ENCODE measurements around the gene KIF24. TPM values are rescaled to one million over a fixed set of nuclear protein-coding genes. Genes with fewer than 3 reads are reported as not detected.
"Not testable (repeated sequence)": the region's sequence is repeated elsewhere in the genome, so short reads cannot be mapped to it uniquely, and the experiment has no call there.

Gene KIF24
- polyA plus RNA-seq, 1 experiment, result 0.77 TPM

- ChIA-PET CTCF (no interaction called here), POLR2A (no interaction called here)
- Histone ChIP-seq H3K27ac (ENCODE audit: low read depth, low read length) (no peak overlapping the region), H3K9me3 (ENCODE audit: control insufficient read depth, insufficient read depth, low read length) (no peaks in the 10 kb centered on the region; the same call in 1 of the 2 replicates), H3K27me3 (ENCODE audit: control insufficient read depth, insufficient read depth, low read length) (peaks cover 4% of the 10 kb centered on the region), H3K4me3 (ENCODE audit: low read depth, low read length) (no peak overlapping the region)
- TF ChIP-seq, protein P1, sequence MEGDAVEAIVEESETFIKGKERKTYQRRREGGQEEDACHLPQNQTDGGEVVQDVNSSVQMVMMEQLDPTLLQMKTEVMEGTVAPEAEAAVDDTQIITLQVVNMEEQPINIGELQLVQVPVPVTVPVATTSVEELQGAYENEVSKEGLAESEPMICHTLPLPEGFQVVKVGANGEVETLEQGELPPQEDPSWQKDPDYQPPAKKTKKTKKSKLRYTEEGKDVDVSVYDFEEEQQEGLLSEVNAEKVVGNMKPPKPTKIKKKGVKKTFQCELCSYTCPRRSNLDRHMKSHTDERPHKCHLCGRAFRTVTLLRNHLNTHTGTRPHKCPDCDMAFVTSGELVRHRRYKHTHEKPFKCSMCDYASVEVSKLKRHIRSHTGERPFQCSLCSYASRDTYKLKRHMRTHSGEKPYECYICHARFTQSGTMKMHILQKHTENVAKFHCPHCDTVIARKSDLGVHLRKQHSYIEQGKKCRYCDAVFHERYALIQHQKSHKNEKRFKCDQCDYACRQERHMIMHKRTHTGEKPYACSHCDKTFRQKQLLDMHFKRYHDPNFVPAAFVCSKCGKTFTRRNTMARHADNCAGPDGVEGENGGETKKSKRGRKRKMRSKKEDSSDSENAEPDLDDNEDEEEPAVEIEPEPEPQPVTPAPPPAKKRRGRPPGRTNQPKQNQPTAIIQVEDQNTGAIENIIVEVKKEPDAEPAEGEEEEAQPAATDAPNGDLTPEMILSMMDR (IDR thresholded peaks at IDR 0.05; ENCODE audit: low read depth, low read length), result no peak
- no peak for DNase-seq (ENCODE audit: low read depth, low spot score)
Measured at GRCh38 chr9:34362614-34363214, 33.6 kb upstream of the KIF24 start.

- H3K27me3 ChIP-seq (ENCODE audit: control insufficient read depth, insufficient read depth, low read length); H3K27ac ChIP-seq (ENCODE audit: low read depth, low read length); DNase-seq (ENCODE audit: low read depth, low spot score); POLR2A ChIA-PET; H3K9me3 ChIP-seq (ENCODE audit: control insufficient read depth, insufficient read depth, low read length); H3K4me3 ChIP-seq (ENCODE audit: low read depth, low read length): not testable (repeated sequence)
- CTCF ChIA-PET, result interaction anchor here (0.6 kb wide), 1 partner anchor 51 kb away, joined by 3 read pairs; no protein-coding TSS in a partner anchor
Measured at GRCh38 chr9:34352957-34353356, 23.9 kb upstream of the KIF24 start.

DNA sequence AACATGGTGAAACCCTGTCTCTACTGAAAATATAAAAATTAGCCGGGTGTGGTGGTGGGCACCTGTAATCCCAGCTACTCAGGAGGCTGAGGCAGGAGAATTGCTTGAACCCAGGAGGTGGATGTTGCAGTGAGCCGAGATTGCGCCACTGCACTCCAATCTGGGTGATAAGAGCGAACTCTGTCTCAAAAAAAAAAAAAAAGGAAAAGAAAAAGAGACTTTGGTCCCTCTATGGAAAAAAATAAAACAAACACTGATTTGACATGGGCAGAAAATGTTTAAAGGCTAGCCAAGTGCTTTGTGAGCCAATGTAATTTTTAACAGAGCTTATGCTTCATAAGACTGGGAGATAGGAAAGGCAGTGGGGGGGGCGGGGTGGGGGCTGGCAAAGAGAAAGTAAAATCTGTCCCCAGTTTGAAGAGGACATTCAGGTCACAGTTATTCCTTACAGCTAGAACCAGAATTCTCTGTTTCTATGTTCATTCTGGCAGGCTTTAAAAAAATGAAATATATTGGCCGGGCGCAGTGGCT lies 23.1 kb upstream of the KIF24 start:
- H3K4me3 ChIP-seq (ENCODE audit: low read depth, low read length); H3K9me3 ChIP-seq (ENCODE audit: control insufficient read depth, insufficient read depth, low read length); POLR2A ChIA-PET; DNase-seq (ENCODE audit: low read depth, low spot score); CTCF ChIA-PET; H3K27me3 ChIP-seq (ENCODE audit: control insufficient read depth, insufficient read depth, low read length); H3K27ac ChIP-seq (ENCODE audit: low read depth, low read length): not testable (repeated sequence)

GRCh38 chr9:34349324-34349723 lies 20.3 kb upstream of the KIF24 start:
- POLR2A ChIA-PET, result interaction anchor here (0.7 kb wide), 1 partner anchor 45 kb away, joined by 3 read pairs; no protein-coding TSS in a partner anchor
- TF ChIP-seq, protein P1 (IDR thresholded peaks at IDR 0.05; ENCODE audit: low read depth, low read length), result no peak
- Histone ChIP-seq H3K27me3 (ENCODE audit: control insufficient read depth, insufficient read depth, low read length) (no peaks in the 10 kb centered on the region), H3K4me3 (ENCODE audit: low read depth, low read length) (no peak overlapping the region), H3K27ac (ENCODE audit: low read depth, low read length) (no peak overlapping the region), H3K9me3 (ENCODE audit: control insufficient read depth, insufficient read depth, low read length) (no peaks in the 10 kb centered on the region)
- no peak for DNase-seq (ENCODE audit: low read depth, low spot score)
- CTCF ChIA-PET, result interaction anchor here (1.6 kb wide), 1 partner anchor 30 kb away, joined by 3 read pairs; no protein-coding TSS in a partner anchor

DNA sequence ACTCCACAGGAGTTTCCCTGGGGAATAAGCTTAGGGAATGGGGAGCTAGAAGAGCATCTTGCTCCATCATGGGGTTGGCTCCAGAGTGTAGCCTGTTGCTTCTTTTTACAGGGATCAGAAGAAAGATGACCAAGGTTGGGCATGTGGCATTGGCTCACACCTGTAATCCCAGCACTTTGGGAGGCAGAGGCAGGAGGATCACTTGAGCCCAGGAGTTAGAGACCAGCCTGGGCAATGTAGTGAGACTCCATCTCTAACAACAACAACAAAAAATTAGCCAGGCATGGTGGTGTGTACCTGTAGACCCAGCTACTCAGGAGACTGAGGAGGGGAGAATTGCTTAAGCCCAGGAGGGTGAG lies 18.7 kb upstream of the KIF24 start:
- no peak for DNase-seq (ENCODE audit: low read depth, low spot score)
- Histone ChIP-seq H3K9me3 (ENCODE audit: control insufficient read depth, insufficient read depth, low read length) (no peaks in the 10 kb centered on the region), H3K27ac (ENCODE audit: low read depth, low read length) (no peak overlapping the region), H3K27me3 (ENCODE audit: control insufficient read depth, insufficient read depth, low read length) (no peaks in the 10 kb centered on the region), H3K4me3 (ENCODE audit: low read depth, low read length) (no peak overlapping the region)
- TF ChIP-seq, protein P1 (IDR thresholded peaks at IDR 0.05; ENCODE audit: low read depth, low read length), result no peak
- ChIA-PET CTCF (interaction anchor here (0.9 to 1.6 kb wide), 2 partner anchors 31 to 56 kb away, joined by 3 read pairs; no protein-coding TSS in a partner anchor), POLR2A (no interaction called here)
